T-helper 1 cell (primary cell): ENCODE data around the gene ADPRS.

Experiments used
- DNase-seq, 5 donors: peaks; one replicate each; pipeline ENCODE4 v3.0.0-alpha.2; 2012 to 2020

The ADPRS gene

GRCh38 chr1:36109041-36109679, 20.5 kb downstream of the ADPRS start:
- peak in 2 of 5 donors; percentile 18 to 43 for DNase-seq

- no peak for DNase-seq
Observed at GRCh38 chr1:36111151-36111550, 22.5 kb downstream of the ADPRS start.

GRCh38 chr1:36112823-36113222, 24.1 kb downstream of the ADPRS start:
- no peak for DNase-seq

GRCh38 chr1:36114371-36114770, 25.7 kb downstream of the ADPRS start:
- DNase-seq, result no peak

GRCh38 chr1:36115200-36115669, 26.5 kb downstream of the ADPRS start:
- no peak for DNase-seq

- DNase-seq, result no peak
Observed at GRCh38 chr1:36115931-36116330, 27.2 kb downstream of the ADPRS start.

GRCh38 chr1:36116901-36117300, 28.2 kb downstream of the ADPRS start:
- DNase-seq, result no peak

- no peak for DNase-seq
Observed at GRCh38 chr1:36118447-36119204, 29.9 kb downstream of the ADPRS start.

- no peak for DNase-seq
Observed at GRCh38 chr1:36119456-36119855, 30.8 kb downstream of the ADPRS start.

- no peak for DNase-seq
Observed at GRCh38 chr1:36122062-36123030, 33.7 kb downstream of the ADPRS start.

GRCh38 chr1:36123356-36123755, 34.7 kb downstream of the ADPRS start:
- no peak for DNase-seq

- DNase-seq, result no peak
Observed at GRCh38 chr1:36124404-36125128, 35.9 kb downstream of the ADPRS start.

GRCh38 chr1:36125129-36125991, 36.7 kb downstream of the ADPRS start, which contains the start of gene COL8A2:
TSS of gene COL8A2 (minus strand) at chr1:36125222. CDS start at chr1:36100242, 24,980 bp downstream.
- peak in 1 of 5 donors; percentile 14 for DNase-seq

- no peak for DNase-seq
Observed at GRCh38 chr1:36126005-36126716, 37.5 kb downstream of the ADPRS start.

GRCh38 chr1:36126797-36127500, 38.3 kb downstream of the ADPRS start:
- DNase-seq, result no peak

GRCh38 chr1:36128126-36128904, 39.6 kb downstream of the ADPRS start:
- no peak for DNase-seq

GRCh38 chr1:36128905-36129206, 40.2 kb downstream of the ADPRS start:
- no peak for DNase-seq

GRCh38 chr1:36132029-36132428, 43.3 kb downstream of the ADPRS start:
- DNase-seq, result no peak

- no peak for DNase-seq
Observed at GRCh38 chr1:36133484-36133883, 44.8 kb downstream of the ADPRS start.
